GM12878 (cell line): ENCODE measurements around the gene MRPS18B. TPM values are rescaled to one million over a fixed set of nuclear protein-coding genes. Genes with fewer than 3 reads are reported as not detected.

Experiments
- ASH2L ChIP-seq: fragments of 300-600, 200-600 bp; sonication (generic); IDR thresholded peaks from 2 replicates; pipeline ENCODE4 v1.6.1; 2017; ENCODE audit warnings: low read depth, mild to moderate bottlenecking, borderline replicate concordance
- BCL11A ChIP-seq: IDR thresholded peaks from 2 replicates; pipeline ENCODE4 v1.6.1; 2011; ENCODE audit warnings: low read depth, low read length
- CEBPZ ChIP-seq: fragments of 150-350 bp; IDR thresholded peaks from 2 replicates; pipeline ENCODE4 v1.6.1; 2016; ENCODE audit warnings: low read depth, low read length
- CREB1 ChIP-seq: IDR thresholded peaks from 2 replicates; pipeline ENCODE4 v1.6.1; 2012; ENCODE audit warnings: low read depth, mild to moderate bottlenecking, inconsistent platforms
- ETV6 ChIP-seq, 2 experiments: fragments of 450-650 bp in 1 of 2; IDR thresholded peaks in 1 of 2; conservative IDR thresholded peaks in 1 of 2; 2 replicates each; pipeline ENCODE4 v1.6.1; 2014; ENCODE audit warnings: antibody characterized with exemption in 1 of 2, borderline replicate concordance in 1 of 2, low read depth in 1 of 2, mild to moderate bottlenecking in 1 of 2, moderate library complexity in 1 of 2
- GATAD2B ChIP-seq: fragments of 450-650 bp; conservative IDR thresholded peaks from 2 replicates; pipeline ENCODE4 v1.6.1; 2017; ENCODE audit warnings: low read depth, mild to moderate bottlenecking, moderate library complexity
- IKZF1 ChIP-seq: fragments of 450-650 bp; conservative IDR thresholded peaks from 2 replicates; pipeline ENCODE4 v1.6.1; 2017; ENCODE audit warnings: antibody characterized with exemption, mild to moderate bottlenecking
- JUNB ChIP-seq: IDR thresholded peaks from 2 replicates; pipeline ENCODE4 v1.6.1; 2016; ENCODE audit warnings: antibody characterized with exemption, mild to moderate bottlenecking
- NR2F1 ChIP-seq: fragments of 450-650 bp; conservative IDR thresholded peaks from 2 replicates; pipeline ENCODE4 v1.6.1; 2017; ENCODE audit warnings: mild to moderate bottlenecking
- PAX8 ChIP-seq: fragments of 450-650 bp; IDR thresholded peaks from 2 replicates; pipeline ENCODE4 v1.6.1; 2017; ENCODE audit warnings: mild to moderate bottlenecking, moderate library complexity
- POLR2AphosphoS2 ChIP-seq: IDR thresholded peaks from 2 replicates; pipeline ENCODE4 v1.6.1; 2011; ENCODE audit warnings: low read depth, mild to moderate bottlenecking, low read length, improper control_type of control experiment, moderate library complexity
- POLR2AphosphoS5 ChIP-seq: IDR thresholded peaks from 2 replicates; pipeline ENCODE4 v1.6.1; 2011; ENCODE audit warnings: mild to moderate bottlenecking, low read length, inconsistent platforms
- RAD51 ChIP-seq: fragments of 450-650 bp; IDR thresholded peaks from 2 replicates; pipeline ENCODE4 v1.6.1; 2016; ENCODE audit warnings: moderate library complexity, mild to moderate bottlenecking, inconsistent platforms
- RB1 ChIP-seq: fragments of 450-650 bp; formaldehyde crosslinking; IDR thresholded peaks from 2 replicates; pipeline ENCODE4 v1.6.1; 2017; ENCODE audit warnings: mild to moderate bottlenecking, borderline replicate concordance
- SIN3A ChIP-seq: IDR thresholded peaks from 2 replicates; pipeline ENCODE4 v1.6.1; 2012; ENCODE audit warnings: low read depth, low read length, improper control_type of control experiment
- SREBF2 ChIP-seq: IDR thresholded peaks from 2 replicates; pipeline ENCODE4 v1.6.1; 2012; ENCODE audit warnings: mild to moderate bottlenecking, low read length
- YY1 ChIP-seq: IDR thresholded peaks from 2 replicates; pipeline ENCODE4 v1.6.1; 2011; ENCODE audit warnings: low read depth, mild to moderate bottlenecking, low read length
- polyA plus RNA-seq, 11 experiments: library from polyadenylated mRNA; depleted of rRNA in 4 of 11; unstranded in 6 of 11; stranded (reverse) in 5 of 11; fragments of >200 nt; fragmentation: Nextera tagmentation in 4 of 11; fragmentation: Illumina TruSeq in 1 of 11; extraction: Ambion mirVana in 4 of 11; extraction: Trizol in 1 of 11; gene quantifications; 1 replicate in 1 of 11; 2 replicates in 10 of 11; pipeline versions ENCODE4 v1.2.1 to v1.2.3, GENCODE V29; 2011 to 2016; ENCODE audit warnings: inconsistent platforms in 2 of 11, missing spikeins in 2 of 11, low read depth in 1 of 11
- total RNA-seq, 4 experiments: library from RNA; depleted of rRNA in 3 of 4; stranded (reverse); fragments of >200 nt in 3 of 4; fragmentation: Illumina TruSeq in 1 of 4; extraction: Trizol in 1 of 4; gene quantifications; 2 replicates each; pipeline versions ENCODE4 v1.2.1 to v1.2.3, GENCODE V29; 2013 to 2021
- TF ChIP-seq, protein P1 (sequence below): IDR thresholded peaks from 2 replicates; pipeline ENCODE4 v1.6.1; 2012; ENCODE audit warnings: low read depth, low read length, improper control_type of control experiment
- TF ChIP-seq, protein P2 (sequence below): fragments of 450-650 bp; IDR thresholded peaks from 2 replicates; pipeline ENCODE4 v1.6.1; 2017; ENCODE audit warnings: borderline replicate concordance

Gene MRPS18B
- total and polyA plus RNA-seq, 10 of the 15 experiments (the other 5 are each of a cell fraction or from before 2014, with no cell fraction given) = 80.9 to 259 (median 140) TPM

DNA sequence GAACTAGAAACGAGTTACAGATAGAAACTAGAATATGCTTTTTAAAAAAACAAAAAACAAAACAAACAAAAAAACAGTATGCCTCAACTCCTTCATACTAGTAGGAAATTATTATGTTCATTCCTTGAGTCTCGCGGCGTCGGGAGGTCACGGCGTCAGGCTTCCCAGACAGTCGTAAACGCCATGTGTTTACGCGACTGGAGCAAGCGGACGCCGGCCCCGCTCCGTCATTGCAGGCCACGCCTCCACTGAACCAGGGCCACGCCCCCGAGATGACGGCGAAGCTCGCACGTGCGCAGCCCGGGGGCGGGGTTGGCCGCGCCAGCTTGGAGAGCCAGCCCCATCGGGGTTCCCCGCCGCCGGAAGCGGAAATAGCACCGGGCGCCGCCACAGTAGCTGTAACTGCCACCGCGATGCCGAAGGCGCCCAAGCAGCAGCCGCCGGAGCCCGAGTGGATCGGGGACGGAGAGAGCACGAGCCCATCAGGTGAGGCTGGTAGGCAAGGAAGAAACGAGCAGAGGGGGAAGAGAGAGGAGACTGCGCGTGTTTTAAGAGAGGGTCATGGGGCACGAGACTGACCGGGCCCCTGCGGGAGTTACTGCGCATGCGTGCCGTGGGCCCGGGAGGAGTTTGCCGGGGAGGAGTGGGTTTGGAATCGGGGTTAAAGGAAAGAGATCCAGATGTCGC lies 46.4 kb upstream of the MRPS18B start, which contains the start of gene ABCF1 (continued):
- TF ChIP-seq JUNB (no peak), CEBPZ (no peak), SIN3A (peak; percentile 82), YY1 (peak; percentile 79), NR2F1 (peak; percentile 77), POLR2AphosphoS5 (peak; percentile 96), GATAD2B (peak; percentile 80), BCL11A (no peak), SREBF2 (peak; percentile 53; the same call in 1 of the 2 replicates), ETV6 (conservative IDR thresholded peaks at IDR 0.05 in 1 of 2, IDR thresholded peaks at IDR 0.05 in 1 of 2; ENCODE audit: borderline replicate concordance in 1 of 2, low read depth in 1 of 2) (no peak), ASH2L (0 out of 2 replicates have a peak, but pooled peaks have one; percentile 88), RAD51 (peak; percentile 72), PAX8 (no peak), POLR2AphosphoS2 (peak; percentile 94; the same call in 1 of the 2 replicates), IKZF1 (peak; percentile 65), CREB1 (peak; percentile 93), RB1 (peak; percentile 83; the same call in 1 of the 2 replicates)
- TF ChIP-seq, protein P1, sequence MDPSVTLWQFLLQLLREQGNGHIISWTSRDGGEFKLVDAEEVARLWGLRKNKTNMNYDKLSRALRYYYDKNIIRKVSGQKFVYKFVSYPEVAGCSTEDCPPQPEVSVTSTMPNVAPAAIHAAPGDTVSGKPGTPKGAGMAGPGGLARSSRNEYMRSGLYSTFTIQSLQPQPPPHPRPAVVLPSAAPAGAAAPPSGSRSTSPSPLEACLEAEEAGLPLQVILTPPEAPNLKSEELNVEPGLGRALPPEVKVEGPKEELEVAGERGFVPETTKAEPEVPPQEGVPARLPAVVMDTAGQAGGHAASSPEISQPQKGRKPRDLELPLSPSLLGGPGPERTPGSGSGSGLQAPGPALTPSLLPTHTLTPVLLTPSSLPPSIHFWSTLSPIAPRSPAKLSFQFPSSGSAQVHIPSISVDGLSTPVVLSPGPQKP = peak; percentile 83
- TF ChIP-seq, protein P2, sequence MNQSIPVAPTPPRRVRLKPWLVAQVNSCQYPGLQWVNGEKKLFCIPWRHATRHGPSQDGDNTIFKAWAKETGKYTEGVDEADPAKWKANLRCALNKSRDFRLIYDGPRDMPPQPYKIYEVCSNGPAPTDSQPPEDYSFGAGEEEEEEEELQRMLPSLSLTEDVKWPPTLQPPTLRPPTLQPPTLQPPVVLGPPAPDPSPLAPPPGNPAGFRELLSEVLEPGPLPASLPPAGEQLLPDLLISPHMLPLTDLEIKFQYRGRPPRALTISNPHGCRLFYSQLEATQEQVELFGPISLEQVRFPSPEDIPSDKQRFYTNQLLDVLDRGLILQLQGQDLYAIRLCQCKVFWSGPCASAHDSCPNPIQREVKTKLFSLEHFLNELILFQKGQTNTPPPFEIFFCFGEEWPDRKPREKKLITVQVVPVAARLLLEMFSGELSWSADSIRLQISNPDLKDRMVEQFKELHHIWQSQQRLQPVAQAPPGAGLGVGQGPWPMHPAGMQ = no peak
